ENCODE results near the gene P2RX4.
"Not testable (repeated sequence)": the region's sequence is repeated elsewhere in the genome, so short reads cannot be mapped to it uniquely, and the experiment has no call there.

Gene P2RX4

GRCh38 chr12:121223292-121224285 lies 13.7 kb downstream of the P2RX4 start:
- DNase-seq = no peak

GRCh38 chr12:121224591-121224990 lies 14.7 kb downstream of the P2RX4 start:
- DNase-seq = no peak

GRCh38 chr12:121226399-121226798 lies 16.5 kb downstream of the P2RX4 start:
- no peak for DNase-seq

GRCh38 chr12:121226871-121227270 lies 16.9 kb downstream of the P2RX4 start:
- DNase-seq = not testable (repeated sequence)

GRCh38 chr12:121227294-121227693 lies 17.4 kb downstream of the P2RX4 start:
- DNase-seq = peak; percentile 30

GRCh38 chr12:121228919-121229665 lies 19.2 kb downstream of the P2RX4 start:
- DNase-seq = no peak

- peak; percentile 36 for DNase-seq
Observed at GRCh38 chr12:121229826-121230537, 20.1 kb downstream of the P2RX4 start.

GRCh38 chr12:121230538-121230907 lies 20.6 kb downstream of the P2RX4 start:
- DNase-seq = no peak

GRCh38 chr12:121232163-121232562 lies 22.2 kb downstream of the P2RX4 start:
- no peak for DNase-seq

GRCh38 chr12:121232977-121233627 lies 23.2 kb downstream of the P2RX4 start:
- DNase-seq = no peak

- no peak for DNase-seq
Observed at GRCh38 chr12:121233628-121234020, 23.7 kb downstream of the P2RX4 start.

GRCh38 chr12:121236776-121237175 lies 26.8 kb downstream of the P2RX4 start:
- no peak for DNase-seq

GRCh38 chr12:121237415-121237814 lies 27.5 kb downstream of the P2RX4 start:
- DNase-seq = no peak

GRCh38 chr12:121238086-121238485 lies 28.2 kb downstream of the P2RX4 start:
- DNase-seq = no peak

- peak; percentile 3 for DNase-seq
Observed at GRCh38 chr12:121238604-121239350, 28.8 kb downstream of the P2RX4 start.

- no peak for DNase-seq
Observed at GRCh38 chr12:121239351-121240061, 29.6 kb downstream of the P2RX4 start.

GRCh38 chr12:121240062-121240420 lies 30.1 kb downstream of the P2RX4 start:
- no peak for DNase-seq

GRCh38 chr12:121240484-121241101 lies 30.7 kb downstream of the P2RX4 start:
- DNase-seq = no peak

- DNase-seq = no peak
Observed at GRCh38 chr12:121241156-121241970, 31.4 kb downstream of the P2RX4 start.

GRCh38 chr12:121245031-121245430 lies 35.1 kb downstream of the P2RX4 start:
- DNase-seq = no peak

Data from NCI-H1436 (cell line).